Measurements from ENCODE around the gene AKAP10. TPM values are rescaled to one million over a fixed set of nuclear protein-coding genes. Genes with fewer than 3 reads are reported as not detected.

AKAP10 gene
- total RNA-seq, 1 donor from 2014 or later: 43.2 TPM

GRCh38 chr17:19874256-19874655 is 103.4 kb downstream of the AKAP10 start:
- intact Hi-C loops (cut with micrococcal nuclease): no loop called here

- intact Hi-C loops (cut with micrococcal nuclease): no loop called here
These were observed 104.3 kb downstream of the AKAP10 start for GRCh38 chr17:19873346-19873745.

- intact Hi-C loops (cut with micrococcal nuclease): loop anchor here (5.0 to 10.0 kb wide), 2 partner anchors 109 to 493 kb away; partner anchors contain the start of genes AKAP10 and MAPK7
These were observed 109.6 kb downstream of the AKAP10 start for GRCh38 chr17:19868079-19868395.

GRCh38 chr17:19867329-19868078 is 110.1 kb downstream of the AKAP10 start, which contains the start of gene ULK2:
ULK2 (minus strand) TSS chr17:19867936; CDS start chr17:19867417, 519 bp downstream.
- intact Hi-C loops (cut with micrococcal nuclease): loop anchor here (5.0 to 10.0 kb wide), 2 partner anchors 110 to 493 kb away; partner anchors contain the start of genes AKAP10 and MAPK7

GRCh38 chr17:19867079-19867328 is 110.6 kb downstream of the AKAP10 start:
- intact Hi-C loops (cut with micrococcal nuclease): loop anchor here (5.0 to 10.0 kb wide), 2 partner anchors 110 to 492 kb away; partner anchors contain the start of genes AKAP10 and MAPK7

- intact Hi-C loops (cut with micrococcal nuclease): loop anchor here (5.0 to 10.0 kb wide), 2 partner anchors 112 to 490 kb away; partner anchors contain the start of genes AKAP10 and MAPK7
These were observed 112.6 kb downstream of the AKAP10 start for GRCh38 chr17:19865021-19865420.

GRCh38 chr17:19860647-19861177 is 116.9 kb downstream of the AKAP10 start:
- intact Hi-C loops (cut with micrococcal nuclease): loop anchor here (10.0 kb wide), 1 partner anchor 486 kb away; the partner anchor contains the start of gene MAPK7

GRCh38 chr17:19857640-19858039 is 120.0 kb downstream of the AKAP10 start:
- intact Hi-C loops (cut with micrococcal nuclease): no loop called here

Other genes starting within 250 kb of the AKAP10 start
- not detected in 2 replicates for gene ALDH3A1, start 229.5 kb downstream of the AKAP10 start, total RNA-seq
- gene ULK2, start 109.9 kb downstream of the AKAP10 start, total RNA-seq: 12.7 and 14.8 TPM in 2 replicates
- gene SPECC1, start 31.5 kb upstream of the AKAP10 start, total RNA-seq: 5.0 and 6.3 TPM in 2 replicates

Data from T-helper 2 cell treated with Interferon-gamma antibody and Interleukin-4, amounts not matched to agents 100 ng/mL and 5 ng/mL, for 36 hours (primary cell).